H9 (cell line): ENCODE measurements around the gene PRKACG. TPM values are rescaled to one million over a fixed set of nuclear protein-coding genes. Genes with fewer than 3 reads are reported as not detected.

Source experiments
- DNase-seq: peaks from one replicate; pipeline ENCODE4 v3.0.0-alpha.2; 2017
- H2AFZ ChIP-seq: one replicate; pipeline ENCODE4 v1.6.1; 2013; ENCODE audit warnings: mild to moderate bottlenecking, low read length, control low read depth, moderate library complexity
- H2AK5ac ChIP-seq: 2 replicates; pipeline ENCODE4 v1.6.1; 2013; ENCODE audit warnings: low read length, control low read depth, mixed read lengths; ENCODE audit not compliant: insufficient read length
- H2BK120ac ChIP-seq: one replicate; pipeline ENCODE4 v1.6.1; 2013; ENCODE audit warnings: low read depth, mild to moderate bottlenecking, low read length, control low read depth, inconsistent platforms; ENCODE audit not compliant: poor library complexity, severe bottlenecking
- H2BK12ac ChIP-seq: 2 replicates; pipeline ENCODE4 v1.6.1; 2013; ENCODE audit warnings: low read length, control low read depth, mixed read lengths, low read depth; ENCODE audit not compliant: insufficient read length
- H2BK15ac ChIP-seq: 2 replicates; pipeline ENCODE4 v1.6.1; 2013; ENCODE audit warnings: low read depth, low read length, control low read depth
- H2BK20ac ChIP-seq: one replicate; pipeline ENCODE4 v1.6.1; 2013; ENCODE audit warnings: low read depth, mild to moderate bottlenecking, low read length, control low read depth, inconsistent platforms; ENCODE audit not compliant: poor library complexity, severe bottlenecking
- H2BK5ac ChIP-seq: 2 replicates; pipeline ENCODE4 v1.6.1; 2013; ENCODE audit warnings: low read length, control low read depth, mixed read lengths; ENCODE audit not compliant: insufficient read length
- H3K14ac ChIP-seq: 2 replicates; pipeline ENCODE4 v1.6.1; 2013; ENCODE audit warnings: low read length, control low read depth; ENCODE audit not compliant: insufficient read depth
- H3K18ac ChIP-seq: 2 replicates; pipeline ENCODE4 v1.6.1; 2013; ENCODE audit warnings: low read depth, mild to moderate bottlenecking, mixed read lengths, low read length, control low read depth; ENCODE audit not compliant: insufficient read length
- H3K23ac ChIP-seq: 2 replicates; pipeline ENCODE4 v1.6.1; 2013; ENCODE audit warnings: low read length, control low read depth, mixed read lengths, low read depth; ENCODE audit not compliant: insufficient read length
- H3K23me2 ChIP-seq: 2 replicates; pipeline ENCODE4 v1.6.1; 2013; ENCODE audit warnings: low read depth, mild to moderate bottlenecking, mixed read lengths, low read length, control low read depth; ENCODE audit not compliant: insufficient read length, poor library complexity, severe bottlenecking
- H3K27ac ChIP-seq: 2 replicates; pipeline ENCODE4 v1.5.1; 2013; ENCODE audit warnings: low read length, control low read depth, mixed read lengths, low read depth; ENCODE audit not compliant: insufficient read length
- H3K27me3 ChIP-seq: 2 replicates; pipeline ENCODE4 v1.6.1; 2013; ENCODE audit warnings: low read length, control low read depth, inconsistent platforms; ENCODE audit not compliant: insufficient read depth
- H3K4ac ChIP-seq: 2 replicates; pipeline ENCODE4 v1.6.1; 2013; ENCODE audit warnings: low read depth, mild to moderate bottlenecking, control low read depth, inconsistent platforms, low read length, moderate library complexity
- H3K4me1 ChIP-seq: 2 replicates; pipeline ENCODE4 v1.6.1; 2013; ENCODE audit warnings: low read length, control low read depth, inconsistent platforms; ENCODE audit not compliant: insufficient read depth
- H3K4me2 ChIP-seq: 2 replicates; pipeline ENCODE4 v1.6.1; 2013; ENCODE audit warnings: low read length, control low read depth, mixed read lengths; ENCODE audit not compliant: insufficient read length, insufficient read depth
- H3K56ac ChIP-seq: 2 replicates; pipeline ENCODE4 v1.6.1; 2013; ENCODE audit warnings: low read depth, mild to moderate bottlenecking, mixed read lengths, low read length, control low read depth; ENCODE audit not compliant: insufficient read length
- H3K79me1 ChIP-seq: 2 replicates; pipeline ENCODE4 v1.6.1; 2013; ENCODE audit warnings: low read depth, mild to moderate bottlenecking, moderate library complexity, low read length, control low read depth, inconsistent platforms; ENCODE audit not compliant: insufficient read depth, poor library complexity, severe bottlenecking
- H3K79me2 ChIP-seq: 2 replicates; pipeline ENCODE4 v1.6.1; 2013; ENCODE audit warnings: low read length, control low read depth, inconsistent platforms; ENCODE audit not compliant: insufficient read depth
- H3K9ac ChIP-seq: 2 replicates; pipeline ENCODE4 v1.6.1; 2013; ENCODE audit warnings: low read length, control low read depth, mixed read lengths; ENCODE audit not compliant: insufficient read length; ENCODE audit errors: extremely low read depth
- H3K9me3 ChIP-seq: one replicate; pipeline ENCODE4 v1.6.1; 2013; ENCODE audit warnings: low read depth, low read length, inconsistent platforms; ENCODE audit not compliant: control insufficient read depth
- H3T11ph ChIP-seq: one replicate; pipeline ENCODE4 v1.6.1; 2013; ENCODE audit warnings: mild to moderate bottlenecking, low read length, control low read depth, inconsistent platforms
- H4K20me1 ChIP-seq: one replicate; pipeline ENCODE4 v1.6.1; 2013; ENCODE audit not compliant: control insufficient read depth, insufficient read length, insufficient read depth
- H4K5ac ChIP-seq: 2 replicates; pipeline ENCODE4 v1.6.1; 2013; ENCODE audit warnings: low read depth, mild to moderate bottlenecking, mixed read lengths, low read length, control low read depth; ENCODE audit not compliant: insufficient read length
- H4K8ac ChIP-seq: replicated peaks from 2 replicates; pipeline ENCODE4 v1.6.1; 2013; ENCODE audit warnings: low read length, control low read depth, mixed read lengths, low read depth; ENCODE audit not compliant: insufficient read length
- H4K91ac ChIP-seq: 2 replicates; pipeline ENCODE4 v1.6.1; 2013; ENCODE audit warnings: low read depth, mild to moderate bottlenecking, moderate library complexity, mixed read lengths, low read length, control low read depth; ENCODE audit not compliant: insufficient read length
- H3K27ac Mint-ChIP-seq, 3 experiments: 2 replicates in 2 of 3; 3 replicates in 1 of 3; pipeline ENCODE4 v1.8.0; 2020 to 2021; ENCODE audit warnings: mixed read lengths in 3 of 3, mild to moderate bottlenecking in 1 of 3, moderate library complexity in 1 of 3
- H3K27me3 Mint-ChIP-seq: 2 replicates; pipeline ENCODE4 v1.8.0; 2021; ENCODE audit warnings: low read depth, mild to moderate bottlenecking, moderate library complexity, mixed read lengths
- H3K36me3 Mint-ChIP-seq, 3 experiments: 2 replicates in 2 of 3; 3 replicates in 1 of 3; pipeline ENCODE4 v1.8.0; 2020 to 2021; ENCODE audit warnings: low read depth in 3 of 3, mixed read lengths in 3 of 3; ENCODE audit not compliant: insufficient read depth in 1 of 3
- H3K4me1 Mint-ChIP-seq, 2 experiments: 2 replicates each; pipeline ENCODE4 v1.8.0; 2020; ENCODE audit warnings: mixed read lengths in 2 of 2
- H3K4me3 Mint-ChIP-seq, 2 experiments: 2 replicates in 1 of 2; 3 replicates in 1 of 2; pipeline ENCODE4 v1.8.0; 2020 to 2021; ENCODE audit warnings: mild to moderate bottlenecking in 2 of 2, mixed read lengths in 2 of 2, moderate library complexity in 1 of 2
- H3K9me3 Mint-ChIP-seq, 2 experiments: 2 replicates in 1 of 2; 3 replicates in 1 of 2; pipeline ENCODE4 v1.8.0; 2020; ENCODE audit warnings: mild to moderate bottlenecking in 2 of 2, mixed read lengths in 2 of 2, moderate library complexity in 1 of 2
- CTCF ChIP-seq: fragments of 200-600 bp; sonication (generic); conservative IDR thresholded peaks from 3 replicates; pipeline ENCODE4 v1.8.0; 2021; ENCODE audit warnings: antibody characterized with exemption, mild to moderate bottlenecking
- WGBS: extraction: QIAGEN DNeasy Blood & Tissue Kit; methylation state at CpG from one replicate; pipeline ENCODE4 v1.1.7; 2013; ENCODE audit warnings: missing lambda C conversion rate, low lambda C conversion rate, mixed read lengths; ENCODE audit not compliant: insufficient read length; ENCODE audit errors: extremely low coverage; 5-methylcytosine and 5-hydroxymethylcytosine counted together
- total RNA-seq: library from RNA; stranded (reverse); gene quantifications from 2 replicates; pipeline ENCODE4 v1.2.1, GENCODE V29; 2021

Gene PRKACG
- total RNA-seq, 1 experiment from 2014 or later = not detected

GRCh38 chr9:68975365-68976043, 38.4 kb downstream of the PRKACG start:
- no peaks in the 10 kb centered on the region for H4K20me1 ChIP-seq
- no peak overlapping the region for H2BK12ac ChIP-seq
- no CpG with 5 or more reads among the region's 5 CpGs for whole genome bisulfite sequencing
- no peak overlapping the region for H2BK120ac ChIP-seq
- no peak overlapping the region for H3K14ac ChIP-seq
- Mint-ChIP-seq H3K36me3 (peaks cover 12 to 15% (median 12%) of the 10 kb centered on the region in 3 experiments), H3K9me3 (peaks cover 8 to 15% of the 10 kb centered on the region in 2 experiments), H3K27me3 (no peaks in the 10 kb centered on the region; the same call in 1 of the 2 replicates), H3K4me1 (peaks cover 10% of the 10 kb centered on the region in 2 experiments), H3K4me3 (no peak overlapping the region), H3K27ac (no peak overlapping the region)
- no peak for TF ChIP-seq CTCF
- H3K9ac ChIP-seq = no peak overlapping the region
- H3K9me3 ChIP-seq = no peaks in the 10 kb centered on the region
- H2BK20ac ChIP-seq = no peak overlapping the region
- no peak overlapping the region for H3K27ac ChIP-seq
- H3K79me2 ChIP-seq = no peaks in the 10 kb centered on the region
- no peak overlapping the region for H2AFZ ChIP-seq
- no peak overlapping the region for H3K4me2 ChIP-seq
- H2BK15ac ChIP-seq = no peak overlapping the region
- H3K23ac ChIP-seq = no peak overlapping the region
- DNase-seq = no peak
- H4K91ac ChIP-seq = no peak overlapping the region
- no peak overlapping the region for H2BK5ac ChIP-seq
- no peak overlapping the region for H3K18ac ChIP-seq
- H4K8ac ChIP-seq = no peak overlapping the region
- H3K4me1 ChIP-seq = peaks cover 5% of the 10 kb centered on the region; the same call in 1 of the 2 replicates
- no peak overlapping the region for H3K56ac ChIP-seq
- H3K27me3 ChIP-seq = no peaks in the 10 kb centered on the region
- H3K79me1 ChIP-seq = no peaks in the 10 kb centered on the region
- H2AK5ac ChIP-seq = no peak overlapping the region
- H4K5ac ChIP-seq = no peak overlapping the region
- H3K4ac ChIP-seq = no peak overlapping the region
- no peaks in the 10 kb centered on the region for H3K23me2 ChIP-seq
- no peak overlapping the region for H3T11ph ChIP-seq
